ENCODE results near the gene INHBB.
A peak's percentile ranks its signal among the peaks of the same experiment; 100 is the strongest.

The INHBB gene

GRCh38 chr2:120343433-120344105 lies 2.4 kb upstream of the INHBB start:
- DNase-seq = peak; percentile 81

- no peak for DNase-seq
These were observed 1.5 kb upstream of the INHBB start for GRCh38 chr2:120344214-120344975.

- DNase-seq = peak; percentile 44
These were observed 857 bp upstream of the INHBB start for GRCh38 chr2:120344976-120345581.

DNA sequence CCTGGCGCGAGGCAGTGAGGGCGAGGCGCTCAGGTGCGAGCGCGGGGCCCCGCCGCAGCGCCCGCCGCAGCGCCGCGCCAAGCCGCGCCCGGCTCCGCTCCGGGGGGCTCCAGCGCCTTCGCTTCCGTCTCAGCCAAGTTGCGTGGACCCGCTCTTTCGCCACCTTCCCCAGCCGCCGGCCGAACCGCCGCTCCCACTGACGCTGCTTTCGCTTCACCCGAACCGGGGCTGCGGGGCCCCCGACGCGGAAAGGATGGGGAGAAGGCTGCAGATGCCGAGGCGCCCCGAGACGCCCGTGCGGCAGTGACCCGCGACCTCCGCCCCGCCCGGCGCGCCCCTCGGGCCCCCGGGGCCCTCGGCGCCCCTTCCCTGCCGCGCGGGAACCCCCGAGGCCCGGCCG lies 328 bp upstream of the INHBB start:
- DNase-seq = no peak

- peak; percentile 26 for DNase-seq
These were observed 877 bp downstream of the INHBB start for GRCh38 chr2:120346667-120347358.

DNA sequence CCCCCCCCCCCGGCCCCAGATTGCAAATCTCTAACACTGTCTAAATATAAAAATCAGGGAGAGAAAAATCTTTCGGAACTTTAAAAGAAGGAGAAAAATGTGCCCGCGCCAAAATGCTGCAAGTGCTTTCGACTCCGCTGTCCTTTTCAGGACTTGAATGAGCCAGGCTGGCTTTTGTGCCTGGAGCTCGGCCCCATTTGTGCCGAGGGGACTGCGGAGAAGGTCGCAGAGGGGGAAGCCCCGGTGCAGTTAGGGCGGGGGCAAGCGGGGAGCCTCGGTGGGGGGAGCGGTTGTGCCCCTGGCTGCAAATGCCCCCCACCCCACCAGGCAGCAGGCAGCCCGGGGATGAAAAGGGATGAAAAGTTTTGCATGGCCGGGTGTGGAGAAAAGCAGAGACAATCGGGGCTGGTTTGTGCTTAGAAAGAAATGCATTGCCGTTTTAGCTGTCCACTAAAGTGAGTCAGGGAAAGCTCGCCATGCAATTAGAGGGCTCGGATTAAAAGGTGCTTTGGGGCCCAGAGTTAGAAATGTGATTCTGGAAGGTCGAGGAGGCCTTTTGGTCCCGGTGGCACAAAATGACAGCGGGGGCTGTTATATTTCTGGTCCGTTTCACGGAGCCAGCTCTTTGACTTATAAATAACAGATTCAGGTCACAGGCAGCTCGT lies 1.6 kb downstream of the INHBB start:
- DNase-seq = no peak

GRCh38 chr2:120348134-120348736 lies 2.3 kb downstream of the INHBB start:
- no peak for DNase-seq

DNA sequence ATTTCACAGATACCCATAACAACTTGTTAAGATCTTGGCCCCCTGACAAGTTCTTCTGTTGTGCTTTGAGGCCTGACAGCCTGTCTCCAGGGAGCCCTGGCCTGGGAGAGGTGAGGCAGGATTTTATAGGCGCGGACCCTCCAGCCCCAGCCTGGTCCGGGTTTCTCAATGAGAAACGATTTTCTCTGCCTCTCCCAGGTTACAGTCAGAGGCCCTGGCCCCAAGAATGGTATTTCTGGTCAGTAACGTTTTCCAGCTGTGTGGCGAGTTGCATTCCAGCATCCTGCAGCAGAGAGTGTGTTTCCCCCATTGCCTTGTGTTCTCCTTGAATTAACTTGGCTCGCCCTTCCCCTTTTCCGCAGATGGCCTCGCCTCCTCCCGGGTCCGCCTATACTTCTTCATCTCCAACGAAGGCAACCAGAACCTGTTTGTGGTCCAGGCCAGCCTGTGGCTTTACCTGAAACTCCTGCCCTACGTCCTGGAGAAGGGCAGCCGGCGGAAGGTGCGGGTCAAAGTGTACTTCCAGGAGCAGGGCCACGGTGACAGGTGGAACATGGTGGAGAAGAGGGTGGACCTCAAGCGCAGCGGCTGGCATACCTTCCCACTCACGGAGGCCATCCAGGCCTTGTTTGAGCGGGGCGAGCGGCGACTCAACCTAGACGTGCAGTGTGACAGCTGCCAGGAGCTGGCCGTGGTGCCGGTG lies 3.0 kb downstream of the INHBB start:
- no peak for DNase-seq

DNA sequence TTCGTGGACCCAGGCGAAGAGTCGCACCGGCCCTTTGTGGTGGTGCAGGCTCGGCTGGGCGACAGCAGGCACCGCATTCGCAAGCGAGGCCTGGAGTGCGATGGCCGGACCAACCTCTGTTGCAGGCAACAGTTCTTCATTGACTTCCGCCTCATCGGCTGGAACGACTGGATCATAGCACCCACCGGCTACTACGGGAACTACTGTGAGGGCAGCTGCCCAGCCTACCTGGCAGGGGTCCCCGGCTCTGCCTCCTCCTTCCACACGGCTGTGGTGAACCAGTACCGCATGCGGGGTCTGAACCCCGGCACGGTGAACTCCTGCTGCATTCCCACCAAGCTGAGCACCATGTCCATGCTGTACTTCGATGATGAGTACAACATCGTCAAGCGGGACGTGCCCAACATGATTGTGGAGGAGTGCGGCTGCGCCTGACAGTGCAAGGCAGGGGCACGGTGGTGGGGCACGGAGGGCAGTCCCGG lies 3.5 kb downstream of the INHBB start:
- no peak for DNase-seq

DNA sequence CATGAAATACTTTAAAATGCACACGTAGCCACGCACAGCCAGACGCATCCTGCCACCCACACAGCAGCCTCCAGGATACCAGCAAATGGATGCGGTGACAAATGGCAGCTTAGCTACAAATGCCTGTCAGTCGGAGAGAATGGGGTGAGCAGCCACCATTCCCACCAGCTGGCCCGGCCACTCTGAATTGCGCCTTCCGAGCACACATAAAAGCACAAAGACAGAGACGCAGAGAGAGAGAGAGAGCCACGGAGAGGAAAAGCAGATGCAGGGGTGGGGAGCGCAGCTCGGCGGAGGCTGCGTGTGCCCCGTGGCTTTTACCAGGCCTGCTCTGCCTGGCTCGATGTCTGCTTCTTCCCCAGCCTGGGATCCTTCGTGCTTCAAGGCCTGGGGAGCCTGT lies 4.1 kb downstream of the INHBB start:
- no peak for DNase-seq

- DNase-seq = no peak
These were observed 4.9 kb downstream of the INHBB start for GRCh38 chr2:120350801-120351320.

DNA sequence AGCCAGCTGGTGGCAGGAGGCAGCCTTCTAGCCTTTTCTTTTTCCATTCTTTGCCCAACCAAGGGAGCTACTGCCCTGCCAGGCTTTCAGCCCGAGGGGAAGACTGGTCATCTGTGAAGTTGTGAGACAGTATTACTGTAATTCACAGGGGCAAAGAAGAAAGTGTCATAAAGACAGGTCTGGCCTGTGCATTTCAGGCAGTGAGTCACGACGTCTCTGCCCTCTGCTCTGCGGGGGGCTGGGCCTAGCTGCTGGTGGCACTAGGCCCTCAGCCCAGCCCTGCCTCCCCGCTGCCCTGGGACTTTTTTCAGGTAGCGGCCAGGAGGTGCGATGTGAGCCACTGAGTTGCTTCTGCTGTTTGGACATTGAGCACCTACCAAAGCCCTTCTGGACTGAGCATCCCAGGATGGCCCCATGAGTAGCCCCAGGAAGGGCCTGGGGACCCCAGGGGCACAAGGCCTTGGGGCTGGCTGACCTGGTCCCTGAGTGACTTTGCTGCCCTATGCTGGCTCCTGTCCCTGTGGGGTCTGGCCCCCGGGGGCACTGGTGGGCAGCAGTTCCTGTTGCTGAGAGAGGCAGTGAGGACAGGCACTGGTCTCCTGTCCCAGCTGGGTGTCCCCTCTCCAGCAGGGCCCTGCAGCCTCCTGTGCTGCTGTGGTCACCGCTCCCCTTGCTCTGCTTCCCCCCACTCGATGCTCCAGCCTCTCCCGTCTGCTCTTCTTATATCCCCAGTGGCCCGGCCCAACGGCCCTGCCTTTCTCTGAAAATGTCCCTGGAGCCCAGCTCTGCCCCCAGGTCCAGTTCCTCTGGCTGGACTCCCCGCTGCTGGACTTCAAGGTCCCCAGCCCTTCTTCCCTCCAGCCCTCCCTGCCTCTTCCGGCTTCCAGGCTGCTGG lies 7.0 kb downstream of the INHBB start:
- no peak for DNase-seq

DNA sequence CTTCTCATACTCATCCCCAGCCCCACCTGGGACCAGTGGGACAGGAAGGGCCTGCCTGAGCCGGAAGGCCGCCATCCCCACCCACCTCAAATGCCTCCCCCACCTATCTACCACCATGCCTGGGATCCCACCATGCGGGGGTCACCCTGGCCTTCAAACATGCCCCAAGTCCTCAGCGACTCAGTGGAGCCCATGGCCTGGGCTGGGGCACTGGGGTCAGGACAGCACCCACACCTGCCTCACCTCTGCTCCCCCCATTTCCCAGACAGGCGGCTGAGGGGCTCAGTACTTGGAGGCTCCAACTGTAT lies 7.6 kb downstream of the INHBB start:
- no peak for DNase-seq

GRCh38 chr2:120353931-120354330 lies 8.0 kb downstream of the INHBB start:
- no peak for DNase-seq

GRCh38 chr2:120354467-120354866 lies 8.5 kb downstream of the INHBB start:
- DNase-seq = no peak

GRCh38 chr2:120354935-120355779 lies 9.2 kb downstream of the INHBB start:
- DNase-seq = no peak

GRCh38 chr2:120355780-120356266 lies 9.9 kb downstream of the INHBB start:
- DNase-seq = no peak

- DNase-seq = no peak
These were observed 11.8 kb downstream of the INHBB start for GRCh38 chr2:120357768-120358167.

DNA sequence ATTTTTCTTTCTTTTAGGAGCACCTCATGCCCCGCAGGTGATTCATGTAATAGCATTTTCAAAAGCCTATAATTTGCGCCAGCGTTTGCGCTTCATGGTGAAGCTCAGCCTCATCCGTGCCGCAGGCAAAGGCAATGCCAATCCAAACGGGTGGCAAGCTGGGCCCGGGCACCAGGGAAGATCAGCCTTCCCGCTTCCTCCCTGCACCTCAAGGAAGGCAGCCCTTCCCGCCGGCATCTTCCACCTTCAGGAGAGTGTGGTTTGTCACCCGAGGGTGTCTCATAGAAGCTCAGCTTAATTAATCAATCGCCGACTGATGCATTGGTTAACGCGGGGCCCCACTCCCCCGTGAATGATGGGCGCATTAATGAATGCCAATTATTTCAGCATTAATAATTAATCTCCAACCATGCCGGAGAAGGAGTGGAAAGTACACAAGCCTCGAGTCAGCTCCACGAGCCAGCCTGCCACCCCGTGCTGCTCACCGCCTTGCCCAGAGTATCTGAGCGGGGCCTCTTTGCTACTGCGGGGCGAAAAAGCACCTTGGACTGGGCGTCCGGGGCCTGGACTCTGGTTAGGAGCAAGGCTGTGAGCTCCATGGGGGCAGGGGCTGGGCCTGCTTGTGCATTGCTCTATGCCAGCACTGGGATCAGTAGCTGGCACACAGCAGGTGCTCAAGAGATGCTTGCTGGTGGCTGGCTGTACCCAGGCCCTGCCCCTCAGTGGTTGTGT lies 13.0 kb downstream of the INHBB start:
- no peak for DNase-seq

Data from activated CD4-positive, alpha-beta T cell treated with anti-CD3 and anti-CD28 coated beads for 48 hours (primary cell).